Fibroblast of skin of back (primary cell): Measurements from ENCODE around the gene RNASE2. TPM values are rescaled to one million over a fixed set of nuclear protein-coding genes. Genes with fewer than 3 reads are reported as not detected.
"Not testable (repeated sequence)": the region's sequence is repeated elsewhere in the genome, so short reads cannot be mapped to it uniquely, and the experiment has no call there.

ENCODE experiments used
- DNase-seq: peaks from one replicate; pipeline ENCODE4 v3.0.0-alpha.2; 2013
- polyA plus RNA-seq, 2 experiments: library from polyadenylated mRNA; unstranded; fragments of 120-200 nt; gene quantifications; one replicate each; pipeline ENCODE4 v1.2.1, GENCODE V29; 2013; ENCODE audit not compliant: insufficient read length in 2 of 2

The RNASE2 gene
- polyA plus RNA-seq (2013, experiment 1 of 2; ENCODE audit: insufficient read length): not detected
- not detected for polyA plus RNA-seq (2013, experiment 2 of 2; ENCODE audit: insufficient read length)

- not testable (repeated sequence) for DNase-seq
Measured at GRCh38 chr14:20954736-20955537, at the start of gene RNASE2. RNASE2 (plus strand) TSS chr14:20955487; CDS start chr14:20955772, 285 bp downstream.

GRCh38 chr14:20905676-20906075 is 49.6 kb upstream of the RNASE2 start:
- DNase-seq: no peak

- DNase-seq: no peak
Measured at GRCh38 chr14:20907214-20907613, 48.1 kb upstream of the RNASE2 start.

GRCh38 chr14:20910822-20911221 is 44.5 kb upstream of the RNASE2 start:
- DNase-seq: not testable (repeated sequence)

- not testable (repeated sequence) for DNase-seq
Measured at GRCh38 chr14:20919038-20919756, 36.1 kb upstream of the RNASE2 start.

GRCh38 chr14:20923766-20924297 is 31.5 kb upstream of the RNASE2 start:
- DNase-seq: not testable (repeated sequence)

GRCh38 chr14:20934148-20934762 is 21.0 kb upstream of the RNASE2 start:
- peak; percentile 5 for DNase-seq

GRCh38 chr14:20935303-20935984 is 19.8 kb upstream of the RNASE2 start:
- DNase-seq: no peak

- DNase-seq: not testable (repeated sequence)
Measured at GRCh38 chr14:20945146-20945545, 10.1 kb upstream of the RNASE2 start.

- not testable (repeated sequence) for DNase-seq
Measured at GRCh38 chr14:20946707-20947106, 8.6 kb upstream of the RNASE2 start.

- DNase-seq: not testable (repeated sequence)
Measured at GRCh38 chr14:20955538-20955873, 219 bp downstream of the RNASE2 start.

GRCh38 chr14:20956376-20956976 is 1.2 kb downstream of the RNASE2 start:
- DNase-seq: no peak

GRCh38 chr14:20958946-20959345 is 3.7 kb downstream of the RNASE2 start:
- DNase-seq: not testable (repeated sequence)

- no peak for DNase-seq
Measured at GRCh38 chr14:20969336-20969735, 14.0 kb downstream of the RNASE2 start.

GRCh38 chr14:20970647-20970982 is 15.3 kb downstream of the RNASE2 start:
- DNase-seq: no peak

- peak; percentile 83 for DNase-seq
Measured at GRCh38 chr14:20970983-20971704, 15.9 kb downstream of the RNASE2 start.

- DNase-seq: no peak
Measured at GRCh38 chr14:20971705-20972021, 16.4 kb downstream of the RNASE2 start.

- no peak for DNase-seq
Measured at GRCh38 chr14:20973501-20973900, 18.2 kb downstream of the RNASE2 start.

- DNase-seq: no peak
Measured at GRCh38 chr14:20976291-20976690, 21.0 kb downstream of the RNASE2 start.

- no peak for DNase-seq
Measured at GRCh38 chr14:20978687-20979086, 23.4 kb downstream of the RNASE2 start.

- no peak for DNase-seq
Measured at GRCh38 chr14:20980906-20981305, 25.6 kb downstream of the RNASE2 start.
